GM12865 (cell line): ENCODE data around the gene CACNA1E.

Experiments used
- DNase-seq: peaks from one replicate; pipeline ENCODE4 v3.0.0; 2010; ENCODE audit warnings: low read depth
- H3K4me3 ChIP-seq: 2 replicates; pipeline ENCODE4 v1.5.1; 2011; ENCODE audit warnings: mild to moderate bottlenecking, low read depth, low read length, control low read depth
- TF ChIP-seq, protein P1 (sequence below): IDR thresholded peaks from 2 replicates; pipeline ENCODE4 v1.5.1; 2011; ENCODE audit warnings: low read length, control low read depth, low read depth, inconsistent platforms; ENCODE audit not compliant: insufficient read depth; ENCODE audit errors: missing control alignments

Gene CACNA1E

DNA sequence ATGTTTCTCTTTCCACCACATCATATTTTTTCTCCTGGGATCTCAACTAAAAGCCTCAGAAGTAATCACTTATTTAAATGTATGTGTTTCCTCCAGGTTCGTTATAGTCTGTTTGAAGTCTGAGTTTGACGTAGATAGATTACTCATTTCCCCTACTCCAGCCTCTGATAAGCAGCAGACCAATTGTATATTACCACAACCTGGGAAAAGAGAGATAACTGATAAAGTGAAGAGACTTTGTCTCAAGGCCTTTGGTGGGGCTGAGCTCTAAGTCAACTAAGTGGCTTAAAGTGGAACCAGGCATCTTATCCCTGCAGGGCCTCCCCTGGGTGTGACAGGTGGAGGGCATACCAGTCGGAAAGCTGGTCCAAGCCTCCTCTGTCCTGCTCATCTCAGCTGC lies 34.9 kb upstream of the CACNA1E start:
- no peak for DNase-seq
- TF ChIP-seq, protein P1, sequence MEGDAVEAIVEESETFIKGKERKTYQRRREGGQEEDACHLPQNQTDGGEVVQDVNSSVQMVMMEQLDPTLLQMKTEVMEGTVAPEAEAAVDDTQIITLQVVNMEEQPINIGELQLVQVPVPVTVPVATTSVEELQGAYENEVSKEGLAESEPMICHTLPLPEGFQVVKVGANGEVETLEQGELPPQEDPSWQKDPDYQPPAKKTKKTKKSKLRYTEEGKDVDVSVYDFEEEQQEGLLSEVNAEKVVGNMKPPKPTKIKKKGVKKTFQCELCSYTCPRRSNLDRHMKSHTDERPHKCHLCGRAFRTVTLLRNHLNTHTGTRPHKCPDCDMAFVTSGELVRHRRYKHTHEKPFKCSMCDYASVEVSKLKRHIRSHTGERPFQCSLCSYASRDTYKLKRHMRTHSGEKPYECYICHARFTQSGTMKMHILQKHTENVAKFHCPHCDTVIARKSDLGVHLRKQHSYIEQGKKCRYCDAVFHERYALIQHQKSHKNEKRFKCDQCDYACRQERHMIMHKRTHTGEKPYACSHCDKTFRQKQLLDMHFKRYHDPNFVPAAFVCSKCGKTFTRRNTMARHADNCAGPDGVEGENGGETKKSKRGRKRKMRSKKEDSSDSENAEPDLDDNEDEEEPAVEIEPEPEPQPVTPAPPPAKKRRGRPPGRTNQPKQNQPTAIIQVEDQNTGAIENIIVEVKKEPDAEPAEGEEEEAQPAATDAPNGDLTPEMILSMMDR, result no peak

DNA sequence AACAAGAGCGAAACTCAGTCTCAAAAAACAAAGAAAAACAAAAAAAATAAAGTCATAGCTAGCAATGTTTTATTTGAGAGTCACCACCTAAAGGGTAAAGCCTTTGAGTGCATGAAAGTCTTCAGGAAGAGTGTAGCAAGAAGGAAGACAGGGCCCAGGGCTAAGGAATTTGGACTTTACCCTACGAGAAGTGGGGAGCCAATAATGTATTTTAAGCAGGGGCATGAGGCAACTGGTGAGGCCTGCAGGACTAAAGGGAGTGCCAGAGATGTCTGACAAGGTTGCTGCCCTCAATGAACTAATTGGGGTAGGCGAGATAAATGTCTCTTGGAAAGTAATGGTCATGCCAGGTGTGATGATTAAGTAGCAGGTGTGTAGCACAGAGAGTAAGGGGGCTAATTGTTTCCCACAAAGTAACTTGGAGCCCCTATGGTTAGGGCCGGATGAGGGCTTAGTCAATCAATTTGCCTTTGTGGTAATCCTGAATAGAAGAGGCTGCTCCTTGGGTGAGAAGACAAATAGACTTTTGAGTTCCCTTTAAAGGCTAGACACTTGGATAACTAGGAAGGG lies 31.6 kb upstream of the CACNA1E start:
- DNase-seq, result no peak
- no peak overlapping the region for H3K4me3 ChIP-seq
- TF ChIP-seq, protein P1, result no peak

More for the DNA sequence above, 34.9 kb upstream of the CACNA1E start:
- no peak overlapping the region for H3K4me3 ChIP-seq

DNA sequence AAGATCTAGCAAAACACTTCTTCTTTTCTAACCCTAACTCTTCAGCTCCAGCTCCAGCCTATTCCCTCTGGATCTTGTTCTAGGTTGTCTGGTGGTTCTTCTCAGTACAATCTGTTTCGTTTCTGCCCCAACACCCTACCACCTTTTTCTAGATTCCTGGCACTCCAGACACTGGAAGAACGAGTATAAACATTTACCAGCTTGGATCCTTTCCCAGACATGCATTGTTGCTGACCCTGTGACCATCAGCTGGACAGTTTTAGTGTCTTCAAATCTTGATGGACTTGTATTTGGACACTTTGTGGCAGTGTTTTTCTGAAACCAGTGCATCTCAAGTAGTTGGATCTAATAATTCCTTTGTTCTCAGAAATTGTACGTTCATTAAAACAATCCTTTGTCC lies 30.6 kb upstream of the CACNA1E start:
- TF ChIP-seq, protein P1, result no peak
- DNase-seq, result no peak

DNA sequence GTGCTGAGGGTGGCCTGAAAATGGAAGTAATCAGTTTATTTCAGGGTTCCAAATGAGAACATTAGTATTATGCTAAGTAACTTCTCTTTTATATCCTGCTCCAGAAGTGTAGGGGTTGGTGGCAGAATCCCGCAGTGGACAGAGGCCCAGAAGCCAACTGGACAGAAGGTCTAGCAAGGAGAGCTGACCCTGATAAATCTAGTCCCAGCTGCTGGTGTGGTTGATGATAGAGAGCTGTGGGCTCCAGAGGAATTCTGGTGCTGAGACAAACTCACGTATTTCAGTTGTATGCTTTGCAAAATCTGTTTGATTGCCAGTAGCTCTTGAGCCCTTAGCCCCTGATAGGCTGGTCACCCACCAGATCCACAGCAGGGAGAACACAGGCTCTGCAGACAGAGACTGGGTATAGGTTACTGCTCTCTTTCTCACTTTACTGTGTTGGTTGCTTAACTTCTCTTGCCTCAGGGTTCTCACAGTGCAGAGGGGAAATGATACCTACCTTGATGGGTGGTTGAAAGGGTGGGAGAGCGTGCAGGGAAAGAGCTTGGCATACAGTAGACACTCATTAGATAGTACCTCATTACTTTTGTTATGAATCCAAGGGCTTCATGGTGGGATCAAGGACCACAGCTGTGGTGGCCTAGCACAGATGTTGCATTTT lies 29.6 kb upstream of the CACNA1E start:
- no peak for DNase-seq
- TF ChIP-seq, protein P1, result no peak
- H3K4me3 ChIP-seq, result no peak overlapping the region

More for the DNA sequence above, 30.6 kb upstream of the CACNA1E start:
- no peak overlapping the region for H3K4me3 ChIP-seq

DNA sequence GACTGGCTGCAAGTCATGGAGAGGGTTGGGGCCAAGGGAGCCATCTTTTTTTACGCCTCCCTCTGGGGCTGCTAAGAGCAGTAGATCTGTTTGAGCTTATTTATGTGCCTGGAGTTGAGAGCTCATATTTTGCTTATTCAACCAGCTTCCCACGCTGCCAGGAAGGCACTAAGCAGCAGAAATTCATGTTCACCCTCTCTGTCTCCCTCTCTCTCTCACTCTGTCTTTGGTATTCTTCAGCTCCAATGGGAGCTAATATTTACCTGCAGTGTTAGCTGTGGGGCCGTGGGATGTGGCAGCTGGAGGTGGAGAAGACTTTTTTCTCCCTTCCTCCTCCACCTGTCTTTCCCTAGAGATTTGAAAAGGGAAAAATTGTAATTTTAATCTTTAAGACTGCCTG lies 26.8 kb upstream of the CACNA1E start:
- TF ChIP-seq, protein P1, result no peak
- H3K4me3 ChIP-seq, result no peak overlapping the region
- no peak for DNase-seq

DNA sequence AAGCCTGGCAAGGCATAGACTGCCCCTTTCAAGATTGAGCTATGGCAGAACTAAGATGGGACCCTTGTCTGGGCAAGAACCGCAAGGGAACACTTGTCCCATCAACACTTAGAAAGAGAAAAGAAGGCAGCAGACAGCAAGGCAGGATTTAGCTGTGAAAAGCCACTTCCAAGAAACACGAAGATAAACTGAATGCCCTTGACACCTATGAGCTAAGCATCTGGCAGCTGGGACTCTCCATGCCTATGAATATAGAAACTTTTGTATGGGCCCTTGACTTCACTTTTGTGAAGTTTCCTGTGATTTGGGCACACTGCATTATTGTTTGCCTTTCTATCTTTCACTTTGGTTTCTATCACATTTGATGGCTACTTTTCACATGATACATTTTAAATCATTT lies 24.9 kb upstream of the CACNA1E start:
- TF ChIP-seq, protein P1, result no peak
- no peak for DNase-seq

DNA sequence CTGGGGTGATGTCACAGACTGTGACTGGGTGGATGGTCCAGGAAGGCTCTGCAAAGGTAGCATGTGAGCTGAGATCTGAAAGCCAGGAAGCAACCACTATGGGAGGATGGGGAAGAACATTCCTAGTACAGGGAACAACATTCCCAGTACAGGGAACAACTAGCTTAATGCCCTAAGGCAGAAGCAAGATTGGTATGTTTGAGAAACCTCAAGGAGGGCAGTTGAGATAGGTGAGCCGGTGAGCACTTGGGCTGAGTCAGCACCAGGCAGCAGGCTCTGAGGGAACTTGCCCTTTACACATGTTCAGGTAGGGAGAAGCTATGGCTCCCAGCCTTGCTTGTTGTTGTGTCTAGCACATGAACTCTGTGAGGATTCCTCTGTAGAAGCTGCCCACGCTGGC lies 24.2 kb upstream of the CACNA1E start:
- H3K4me3 ChIP-seq, result no peak overlapping the region
- DNase-seq, result no peak
- TF ChIP-seq, protein P1, result no peak

More for the DNA sequence above, 24.9 kb upstream of the CACNA1E start:
- no peak overlapping the region for H3K4me3 ChIP-seq
